HG03575 (cell line): ENCODE results near the gene ETFB.

Experiments used
- ATAC-seq: cut with Tn5 transposase; IDR thresholded peaks from one replicate; pipeline ENCODE4 v1.9.1; 2021; ENCODE audit not compliant: unreplicated experiment, insufficient number of reproducible peaks, low FRiP score; ENCODE audit errors: extremely low read depth

The ETFB gene

DNA sequence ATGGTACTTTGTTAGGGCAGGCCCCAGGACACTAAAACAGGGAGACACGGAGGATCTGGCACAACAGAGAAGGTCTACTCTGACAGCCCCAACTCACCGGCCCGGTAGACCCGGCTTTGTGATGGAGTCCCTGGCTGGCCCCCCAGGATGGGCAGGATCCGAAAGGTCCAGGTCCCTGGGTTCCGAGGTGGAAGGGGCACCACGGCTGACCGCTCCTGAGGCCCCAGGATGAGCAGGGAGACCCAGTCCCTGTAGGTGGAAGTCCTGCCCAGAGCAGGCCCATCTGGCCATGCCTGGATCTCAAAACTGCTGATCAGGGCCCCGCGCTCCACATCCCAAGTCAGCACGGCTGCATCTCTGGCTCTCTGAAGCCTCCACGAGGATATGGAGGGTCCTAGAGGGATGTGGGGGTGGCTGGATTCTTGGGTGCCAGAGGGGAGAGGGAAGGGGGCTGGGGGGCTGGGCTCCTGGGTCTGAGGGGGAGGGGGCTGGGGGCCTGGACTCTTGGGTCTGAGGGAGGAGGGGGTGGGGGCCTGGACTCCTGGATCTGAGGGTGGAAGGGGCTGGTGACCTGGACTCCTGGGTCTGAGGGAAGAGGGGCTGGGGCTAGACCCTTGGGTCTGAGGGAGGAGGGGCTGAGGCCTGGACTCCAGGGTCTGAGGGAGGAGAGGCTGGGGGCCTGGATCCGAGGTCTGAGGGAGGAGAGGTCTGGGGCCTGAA is 28.9 kb downstream of the ETFB start:
- no peak for ATAC-seq

- ATAC-seq: no peak
Measured at GRCh38 chr19:51333836-51334460, 32.2 kb downstream of the ETFB start.

GRCh38 chr19:51331716-51332115 is 34.5 kb downstream of the ETFB start:
- no peak for ATAC-seq

DNA sequence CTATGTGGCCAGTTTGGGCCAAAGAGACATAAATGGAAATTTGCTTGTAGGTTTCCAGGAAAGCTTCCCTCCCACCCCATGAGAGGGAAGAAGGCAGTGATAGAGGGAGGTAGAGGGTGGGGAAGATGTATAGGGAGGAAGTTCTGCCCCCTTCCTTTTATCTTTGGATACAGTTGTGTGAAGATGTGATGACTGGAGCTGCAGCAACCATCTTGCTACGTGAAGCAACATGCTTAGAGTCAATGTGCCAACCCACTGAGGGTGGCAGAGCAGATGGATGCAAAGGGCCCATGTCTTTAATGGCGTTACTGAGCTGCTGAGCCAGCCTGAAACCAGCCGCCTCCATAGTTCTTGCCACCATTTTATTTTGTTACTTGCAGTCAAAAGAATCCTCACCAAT is 35.0 kb downstream of the ETFB start:
- no peak for ATAC-seq

DNA sequence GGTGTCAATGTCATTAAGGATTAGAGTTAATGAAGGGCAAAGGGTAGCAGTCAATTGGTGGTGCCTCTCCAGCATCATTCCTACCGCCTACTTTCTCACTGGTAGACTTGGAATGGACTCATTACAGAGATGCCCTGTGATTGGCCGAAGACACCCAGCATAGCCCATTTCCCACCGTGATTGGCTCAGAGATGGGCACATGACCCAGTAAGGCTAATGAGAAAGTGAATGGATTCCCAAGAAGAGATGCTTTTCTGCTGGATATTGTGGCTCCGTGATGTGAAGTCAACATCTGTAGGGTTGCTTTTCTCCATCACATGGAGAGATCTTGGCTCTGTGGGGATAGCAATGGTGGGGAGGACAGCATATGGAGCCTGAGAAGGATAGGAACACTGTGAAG is 35.8 kb downstream of the ETFB start:
- ATAC-seq: no peak

- no peak for ATAC-seq
Measured at GRCh38 chr19:51329411-51329810, 36.8 kb downstream of the ETFB start.

DNA sequence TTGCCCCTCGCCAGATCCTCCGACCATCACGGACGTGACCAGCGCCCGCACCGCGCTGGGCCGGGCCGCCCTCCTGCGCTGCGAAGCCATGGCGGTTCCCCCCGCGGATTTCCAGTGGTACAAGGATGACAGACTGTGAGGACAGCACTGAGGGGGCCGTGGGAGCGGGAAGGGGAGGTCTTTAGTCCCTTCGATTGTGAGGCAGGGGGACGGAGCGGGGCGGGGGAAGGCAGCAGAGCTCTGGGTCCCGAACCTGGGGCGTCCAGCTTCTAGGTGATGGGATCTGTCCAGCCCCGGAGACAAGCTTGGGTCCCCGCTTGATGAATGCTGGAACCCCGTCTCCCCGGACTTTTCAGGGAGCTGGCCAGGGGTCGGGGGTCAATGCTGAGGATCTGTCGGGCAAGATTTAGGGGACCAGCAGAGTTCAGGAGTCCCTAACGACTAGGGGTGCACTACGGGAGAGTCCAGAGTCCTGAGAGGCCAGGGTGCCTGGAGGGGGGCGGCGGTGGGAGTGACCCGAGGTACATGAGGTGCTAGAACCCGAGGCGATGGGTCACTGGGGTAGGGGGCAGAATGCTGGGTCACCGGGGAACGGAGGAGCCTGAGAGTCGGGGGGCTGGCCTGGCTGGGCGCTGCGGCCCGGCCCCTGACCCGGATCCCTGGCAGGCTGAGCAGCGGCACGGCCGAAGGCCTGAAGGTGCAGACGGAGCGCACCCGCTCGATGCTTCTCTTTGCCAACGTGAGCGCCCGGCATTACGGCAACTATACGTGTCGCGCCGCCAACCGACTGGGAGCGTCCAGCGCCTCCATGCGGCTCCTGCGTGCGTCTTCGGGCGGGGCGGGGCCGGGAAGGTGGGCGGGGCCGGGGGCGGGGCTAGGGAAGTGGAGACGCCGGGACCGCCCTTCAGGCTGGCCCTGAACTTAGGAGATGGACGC is 38.9 kb downstream of the ETFB start:
- no peak for ATAC-seq

GRCh38 chr19:51326216-51327065 is 39.7 kb downstream of the ETFB start:
- ATAC-seq: no peak

DNA sequence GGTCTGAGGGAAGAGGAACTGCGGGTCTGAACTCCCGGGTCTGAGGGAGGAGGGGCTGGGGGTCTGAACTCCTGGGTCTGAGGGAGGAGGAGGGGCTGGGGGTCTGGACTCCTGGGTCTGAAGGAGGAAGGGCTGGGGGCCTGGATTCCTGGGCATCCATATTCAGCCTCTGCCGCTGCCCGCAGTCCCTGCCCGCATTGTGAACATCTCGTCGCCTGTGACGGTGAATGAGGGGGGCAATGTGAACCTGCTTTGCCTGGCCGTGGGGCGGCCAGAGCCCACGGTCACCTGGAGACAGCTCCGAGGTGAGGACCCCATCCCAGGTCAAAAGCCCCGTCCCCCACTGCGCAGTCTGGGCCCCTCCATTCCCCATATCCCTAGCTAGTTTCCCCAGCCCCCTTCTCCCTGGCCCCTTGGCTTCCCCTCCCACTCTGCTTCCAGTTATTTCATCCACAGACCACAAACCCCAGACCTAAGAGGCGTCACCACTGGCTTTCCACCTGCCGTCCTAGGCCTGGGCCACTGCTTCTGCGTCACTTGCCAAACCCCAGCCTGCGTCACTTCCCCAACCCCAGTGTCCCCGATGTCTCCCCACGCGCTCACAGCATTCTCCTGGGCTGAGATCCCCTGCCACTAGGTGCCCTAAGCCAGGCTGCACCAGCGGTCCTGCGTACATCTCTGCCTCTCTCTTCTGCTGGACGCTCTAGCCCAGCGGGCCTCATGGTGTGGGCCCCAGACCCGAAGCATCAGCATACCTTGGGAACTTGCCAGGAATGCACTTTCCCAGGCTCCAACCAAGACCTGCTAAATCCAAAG is 40.8 kb downstream of the ETFB start:
- ATAC-seq: no peak

DNA sequence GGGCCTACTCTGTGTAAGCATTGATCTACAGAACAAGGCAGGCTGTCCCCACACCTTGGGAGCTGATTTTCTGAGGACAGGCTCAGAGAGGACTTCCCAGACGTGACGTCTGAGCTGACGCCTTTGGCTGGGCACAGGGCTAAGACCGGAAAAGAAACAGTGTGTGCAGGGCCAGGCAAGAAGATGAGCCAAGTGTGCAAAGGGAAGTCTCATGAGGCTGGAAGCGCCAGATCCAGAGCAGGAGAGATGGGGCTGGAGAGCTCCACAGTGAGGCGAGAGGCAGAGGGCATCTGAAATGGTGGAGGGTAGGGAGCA is 42.1 kb downstream of the ETFB start:
- ATAC-seq: no peak

DNA sequence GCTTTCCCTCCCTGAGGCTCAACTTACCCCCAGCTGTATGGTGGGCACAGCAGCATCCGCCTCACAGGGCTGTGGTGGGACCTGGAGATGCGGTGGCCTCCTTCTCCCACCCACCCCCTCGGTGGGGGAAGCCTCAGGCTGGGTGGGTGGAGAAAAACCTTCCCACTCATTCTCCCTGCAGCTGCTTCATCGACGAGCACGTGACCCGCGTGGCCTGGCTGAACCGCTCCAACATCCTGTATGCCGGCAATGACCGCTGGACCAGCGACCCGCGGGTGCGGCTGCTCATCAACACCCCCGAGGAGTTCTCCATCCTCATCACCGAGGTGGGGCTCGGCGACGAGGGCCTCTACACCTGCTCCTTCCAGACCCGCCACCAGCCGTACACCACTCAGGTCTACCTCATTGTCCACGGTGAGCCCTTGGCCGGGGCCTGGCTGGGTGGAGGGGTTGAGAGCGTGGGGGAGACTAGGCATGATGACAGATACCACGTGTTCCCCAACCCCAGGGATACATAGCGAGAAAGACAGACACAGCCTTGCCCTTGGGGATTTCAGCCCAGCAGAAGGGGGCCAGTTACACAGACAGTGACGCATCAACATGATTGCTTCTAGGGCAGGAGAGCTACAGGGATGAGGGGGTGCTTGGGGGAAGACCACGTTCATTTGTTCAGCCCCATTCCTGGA is 42.6 kb downstream of the ETFB start:
- no peak for ATAC-seq

- ATAC-seq: no peak
Measured at GRCh38 chr19:51321799-51322198, 44.4 kb downstream of the ETFB start.

DNA sequence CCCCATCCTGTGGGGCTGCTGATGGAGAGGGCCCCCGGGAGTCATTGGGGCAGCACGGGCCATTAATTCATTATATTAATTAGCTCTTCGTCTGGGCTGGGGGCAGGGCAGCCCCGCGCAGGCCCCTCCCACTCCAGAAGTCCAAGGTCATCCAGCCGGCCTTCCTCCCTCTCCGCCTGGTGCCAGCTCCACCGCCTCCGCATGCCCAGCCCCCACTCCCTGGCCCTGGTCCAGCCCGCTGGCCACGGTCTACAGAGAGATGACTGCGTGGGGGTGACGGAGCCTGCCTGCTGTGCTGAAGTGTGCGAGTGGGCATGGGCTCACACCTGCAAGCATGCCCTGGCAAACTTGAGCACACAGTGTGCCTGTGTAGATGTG is 45.9 kb downstream of the ETFB start:
- ATAC-seq: no peak

DNA sequence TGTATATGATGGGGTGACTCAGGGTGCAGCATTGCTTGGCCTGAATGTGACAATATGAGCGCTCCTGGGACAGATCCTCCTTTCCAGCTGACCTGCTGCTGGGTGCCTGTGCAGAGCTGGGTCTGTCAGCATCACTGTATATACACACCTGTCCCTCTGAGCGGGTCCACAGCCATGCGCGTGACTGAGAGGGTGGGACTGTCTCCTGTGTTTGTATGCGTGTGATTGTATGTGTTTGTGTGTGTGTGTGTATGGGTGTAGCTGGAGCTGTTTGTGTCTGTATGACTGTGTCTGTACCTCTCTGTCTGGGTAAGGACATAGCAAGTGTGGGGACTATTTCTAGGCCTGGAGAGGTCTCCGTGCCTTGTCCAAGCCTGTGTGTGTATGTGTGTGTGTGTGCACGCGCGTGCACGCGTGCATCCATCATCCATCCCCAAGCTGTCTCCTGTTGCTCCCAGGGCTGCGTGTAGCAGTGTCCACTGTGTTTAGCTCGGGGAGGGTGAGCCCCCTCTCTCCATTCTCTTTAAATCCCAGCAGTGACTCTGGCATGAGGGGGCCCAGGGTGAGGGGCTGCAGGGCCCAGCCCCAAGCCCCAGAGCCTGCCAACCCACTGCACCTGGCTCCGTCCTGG is 46.4 kb downstream of the ETFB start:
- no peak for ATAC-seq

GRCh38 chr19:51318687-51319648 is 47.2 kb downstream of the ETFB start:
- ATAC-seq: no peak

DNA sequence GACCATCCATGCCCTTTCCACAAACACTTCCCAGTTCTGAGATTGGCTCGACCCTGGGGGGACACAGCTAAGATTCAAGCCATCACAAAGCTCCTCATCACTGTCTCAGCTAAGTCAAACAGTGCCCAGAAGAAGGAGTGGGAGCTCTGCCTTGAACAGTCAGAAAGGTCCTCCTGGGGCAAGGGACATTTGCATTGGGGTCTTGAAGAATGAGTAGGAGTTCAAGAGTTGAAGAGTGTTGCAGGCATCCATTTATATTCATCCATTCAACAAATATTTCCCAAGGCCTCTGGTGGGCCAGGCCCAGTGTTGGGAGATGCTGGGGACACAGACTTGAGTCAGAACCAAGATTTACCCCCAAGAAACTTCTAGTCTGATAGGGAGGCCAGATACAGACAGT is 48.2 kb downstream of the ETFB start:
- no peak for ATAC-seq
